Neural progenitor cell (in vitro differentiated cells): Measurements from ENCODE around the gene C11orf87. TPM values are rescaled to one million over a fixed set of nuclear protein-coding genes. Genes with fewer than 3 reads are reported as not detected.
A peak's percentile ranks its signal among the peaks of the same experiment; 100 is the strongest.

Source experiments
- DNase-seq: peaks from one replicate; pipeline ENCODE4 v3.0.0-alpha.2; 2016; ENCODE audit warnings: low spot score
- H2AFZ ChIP-seq: fragments of 200-600 bp; sonication (generic); replicated peaks from 2 replicates; pipeline ENCODE4 v1.6.1; 2016; ENCODE audit warnings: antibody characterized with exemption
- H3F3A ChIP-seq: fragments of 200-600 bp; sonication (generic); 2 replicates; pipeline ENCODE4 v1.6.1; 2016; ENCODE audit warnings: antibody characterized with exemption, low read depth
- H3K27ac ChIP-seq: fragments of 200-600 bp; sonication (generic); 2 replicates; pipeline ENCODE4 v1.5.1; 2016; ENCODE audit warnings: mild to moderate bottlenecking
- H3K27me3 ChIP-seq: fragments of 200-600 bp; sonication (generic); 2 replicates; pipeline ENCODE4 v1.6.1; 2016; ENCODE audit warnings: mild to moderate bottlenecking, moderate library complexity
- H3K36me3 ChIP-seq: fragments of 200-600 bp; sonication (generic); 2 replicates; pipeline ENCODE4 v1.5.1; 2016
- H3K4me1 ChIP-seq: fragments of 200-600 bp; sonication (generic); 2 replicates; pipeline ENCODE4 v1.6.1; 2016; ENCODE audit warnings: mixed run types
- H3K4me2 ChIP-seq: fragments of 200-600 bp; sonication (generic); 2 replicates; pipeline ENCODE4 v1.6.1; 2016
- H3K4me3 ChIP-seq: fragments of 200-600 bp; sonication (generic); 2 replicates; pipeline ENCODE4 v1.5.1; 2016
- H3K79me2 ChIP-seq: fragments of 200-600 bp; sonication (generic); 2 replicates; pipeline ENCODE4 v1.6.1; 2016; ENCODE audit warnings: low read depth
- H3K9ac ChIP-seq: fragments of 200-600 bp; sonication (generic); 2 replicates; pipeline ENCODE4 v1.6.1; 2016
- H3K9me3 ChIP-seq: fragments of 200-600 bp; sonication (generic); 2 replicates; pipeline ENCODE4 v1.5.1; 2016; ENCODE audit warnings: low read depth
- H4K20me1 ChIP-seq: fragments of 200-600 bp; sonication (generic); 2 replicates; pipeline ENCODE4 v1.6.1; 2016; ENCODE audit warnings: low read depth
- H3K27ac Mint-ChIP-seq: 3 replicates; pipeline ENCODE4 v1.8.0; 2021; ENCODE audit warnings: mixed read lengths
- H3K27me3 Mint-ChIP-seq: 2 replicates; pipeline ENCODE4 v1.8.0; 2022; ENCODE audit warnings: low read depth, mild to moderate bottlenecking, inconsistent platforms, moderate library complexity, mixed read lengths; ENCODE audit not compliant: insufficient read depth
- H3K36me3 Mint-ChIP-seq: 3 replicates; pipeline ENCODE4 v1.8.0; 2021; ENCODE audit warnings: mixed read lengths
- H3K4me1 Mint-ChIP-seq: 3 replicates; pipeline ENCODE4 v1.8.0; 2021; ENCODE audit warnings: mixed read lengths
- H3K4me3 Mint-ChIP-seq: 3 replicates; pipeline ENCODE4 v1.8.0; 2021; ENCODE audit warnings: mild to moderate bottlenecking, moderate library complexity, mixed read lengths
- H3K9me3 Mint-ChIP-seq: 3 replicates; pipeline ENCODE4 v1.8.0; 2020; ENCODE audit warnings: mixed read lengths
- CTCF ChIP-seq: fragments of 200-600 bp; sonication (generic); IDR thresholded peaks from 2 replicates; pipeline ENCODE4 v1.5.1; 2017; ENCODE audit warnings: antibody characterized with exemption, mild to moderate bottlenecking
- EZH2 ChIP-seq: fragments of 200-600 bp; sonication (generic); IDR thresholded peaks from 2 replicates; pipeline ENCODE4 v1.6.1; 2017; ENCODE audit warnings: antibody characterized with exemption, mild to moderate bottlenecking, moderate library complexity
- EZH2phosphoT487 ChIP-seq: fragments of 200-600 bp; sonication (generic); IDR thresholded peaks from 2 replicates; pipeline ENCODE4 v1.6.1; 2017; ENCODE audit warnings: antibody characterized with exemption
- total RNA-seq: library from RNA; depleted of rRNA; stranded (reverse); fragments of >200 nt; gene quantifications from 2 replicates; pipeline ENCODE4 v1.2.3, GENCODE V29; 2015; ENCODE audit warnings: low replicate concordance

Gene C11orf87
- total RNA-seq, 1 donor from 2014 or later, result not detected

GRCh38 chr11:109426442-109427240 is 4.7 kb downstream of the C11orf87 start:
- H3K27me3 Mint-ChIP-seq, result peaks cover 32% of the 10 kb centered on the region
- H4K20me1 ChIP-seq, result peaks cover 27% of the 10 kb centered on the region

GRCh38 chr11:109432105-109432504 is 10.1 kb downstream of the C11orf87 start:
- no peaks in the 10 kb centered on the region for H3K4me1 ChIP-seq
- no peak for TF ChIP-seq EZH2
- TF ChIP-seq EZH2phosphoT487, result no peak
- TF ChIP-seq CTCF, result no peak
- H4K20me1 ChIP-seq, result no peaks in the 10 kb centered on the region
- no peak for DNase-seq
- Mint-ChIP-seq H3K36me3 (no peaks in the 10 kb centered on the region), H3K4me1 (no peaks in the 10 kb centered on the region), H3K27me3 (peaks cover 2% of the 10 kb centered on the region), H3K4me3 (no peak overlapping the region), H3K27ac (no peak overlapping the region), H3K9me3 (no peaks in the 10 kb centered on the region)
- H3K9me3 ChIP-seq, result no peaks in the 10 kb centered on the region
- no peak overlapping the region for H3K4me2 ChIP-seq
- H3F3A ChIP-seq, result no peaks in the 10 kb centered on the region
- no peak overlapping the region for H3K4me3 ChIP-seq
- H3K27me3 ChIP-seq, result peaks cover 19% of the 10 kb centered on the region
- H2AFZ ChIP-seq, result no peak overlapping the region
- no peaks in the 10 kb centered on the region for H3K79me2 ChIP-seq
- no peak overlapping the region for H3K9ac ChIP-seq
- no peaks in the 10 kb centered on the region for H3K36me3 ChIP-seq
- H3K27ac ChIP-seq, result no peak overlapping the region

More at GRCh38 chr11:109426442-109427240, 4.7 kb downstream of the C11orf87 start:
- Mint-ChIP-seq H3K4me3 (no peak overlapping the region), H3K4me1 (peaks cover 8% of the 10 kb centered on the region), H3K9me3 (no peaks in the 10 kb centered on the region), H3K27ac (no peak overlapping the region), H3K36me3 (no peaks in the 10 kb centered on the region)
- Histone ChIP-seq H3K27me3 (peaks cover 67% of the 10 kb centered on the region), H3K4me3 (no peak overlapping the region), H2AFZ (no peak overlapping the region), H3K27ac (no peak overlapping the region), H3K4me2 (no peak overlapping the region), H3K79me2 (no peaks in the 10 kb centered on the region), H3F3A (peaks cover 3% of the 10 kb centered on the region), H3K9ac (no peak overlapping the region), H3K36me3 (no peaks in the 10 kb centered on the region), H3K4me1 (peaks cover 9% of the 10 kb centered on the region), H3K9me3 (no peaks in the 10 kb centered on the region)
- DNase-seq, result peak; percentile 23
- TF ChIP-seq CTCF (peak; percentile 47), EZH2phosphoT487 (no peak)

- DNase-seq, result no peak
- no peaks in the 10 kb centered on the region for H3F3A ChIP-seq
- no peak overlapping the region for H3K27ac ChIP-seq
- no peak overlapping the region for H3K4me3 ChIP-seq
- Mint-ChIP-seq H3K27me3 (peaks cover 2% of the 10 kb centered on the region), H3K27ac (no peak overlapping the region), H3K36me3 (no peaks in the 10 kb centered on the region), H3K4me3 (no peak overlapping the region), H3K4me1 (no peaks in the 10 kb centered on the region), H3K9me3 (no peaks in the 10 kb centered on the region)
- H2AFZ ChIP-seq, result no peak overlapping the region
- no peaks in the 10 kb centered on the region for H4K20me1 ChIP-seq
- H3K9ac ChIP-seq, result no peak overlapping the region
- peaks cover 14% of the 10 kb centered on the region for H3K27me3 ChIP-seq
- no peaks in the 10 kb centered on the region for H3K36me3 ChIP-seq
- H3K9me3 ChIP-seq, result no peaks in the 10 kb centered on the region
- no peak overlapping the region for H3K4me2 ChIP-seq
- TF ChIP-seq CTCF (no peak), EZH2 (no peak), EZH2phosphoT487 (no peak)
- no peaks in the 10 kb centered on the region for H3K4me1 ChIP-seq
- H3K79me2 ChIP-seq, result no peaks in the 10 kb centered on the region
Observed at GRCh38 chr11:109433753-109434256, 11.8 kb downstream of the C11orf87 start.
